HG03571 (cell line): ENCODE results near the gene TMEM164.

Source experiments
- ATAC-seq: cut with Tn5 transposase; IDR thresholded peaks from one replicate; pipeline ENCODE4 v1.9.1; 2021; ENCODE audit not compliant: unreplicated experiment

Gene TMEM164

DNA sequence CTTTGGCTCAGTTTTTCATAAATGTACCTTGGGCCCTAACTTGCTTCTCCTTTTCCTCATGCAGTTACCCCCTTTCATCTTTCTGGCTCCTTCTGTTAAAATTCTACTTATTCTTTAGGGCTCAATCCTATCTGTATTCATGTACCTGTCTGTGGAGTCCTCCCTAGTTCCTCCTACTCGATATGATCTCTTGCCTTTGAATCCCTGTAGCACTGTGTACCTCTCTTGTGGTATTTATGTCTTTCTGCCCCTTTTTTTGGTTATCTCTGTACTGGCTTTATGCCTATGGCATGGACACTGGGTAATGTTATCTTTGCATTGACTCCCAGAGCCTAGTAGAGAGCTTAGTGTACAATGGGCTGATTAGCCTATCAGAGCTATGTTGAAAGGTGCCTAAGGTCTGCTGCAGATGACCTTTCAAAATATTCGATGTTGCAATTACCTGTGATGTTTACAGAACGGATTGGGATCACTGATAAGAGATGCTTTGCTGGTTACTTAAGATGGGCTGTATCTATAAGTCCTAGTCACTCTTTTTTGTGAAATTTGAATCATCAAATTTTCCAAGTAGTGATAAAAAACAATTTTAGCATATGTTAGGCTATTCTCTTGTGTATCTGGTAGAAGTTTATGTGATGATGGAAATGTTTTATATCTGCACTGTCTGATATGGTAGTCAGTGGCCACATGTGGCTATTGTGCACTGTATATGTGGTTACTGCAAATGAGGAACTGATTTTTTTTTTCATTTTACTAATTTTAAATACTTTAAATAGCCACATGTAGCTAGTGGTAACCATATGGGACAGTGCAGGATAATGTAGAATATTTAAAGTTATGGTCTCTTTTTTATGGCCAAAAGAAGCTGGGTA, 33.5 kb downstream of the TMEM164 start:
- ATAC-seq, result no peak

DNA sequence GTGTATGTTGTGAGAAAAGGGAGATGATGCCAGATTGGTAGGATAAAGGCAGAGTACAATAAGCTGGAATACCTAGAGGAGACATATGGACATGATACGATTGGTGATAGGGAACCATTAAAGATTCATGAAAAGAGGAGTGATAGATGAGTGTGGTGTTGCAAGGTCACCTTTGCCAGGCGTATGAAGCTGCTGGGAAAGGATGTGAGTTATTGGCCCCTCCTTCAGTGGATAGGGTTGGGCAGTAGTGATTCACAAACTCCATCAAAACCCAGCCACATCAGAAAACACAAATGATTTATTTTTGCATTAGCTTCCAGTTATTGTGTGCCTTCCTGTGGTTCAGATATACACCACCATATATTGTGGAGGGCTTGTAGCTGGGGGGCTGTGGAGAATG, 34.3 kb downstream of the TMEM164 start:
- no peak for ATAC-seq

DNA sequence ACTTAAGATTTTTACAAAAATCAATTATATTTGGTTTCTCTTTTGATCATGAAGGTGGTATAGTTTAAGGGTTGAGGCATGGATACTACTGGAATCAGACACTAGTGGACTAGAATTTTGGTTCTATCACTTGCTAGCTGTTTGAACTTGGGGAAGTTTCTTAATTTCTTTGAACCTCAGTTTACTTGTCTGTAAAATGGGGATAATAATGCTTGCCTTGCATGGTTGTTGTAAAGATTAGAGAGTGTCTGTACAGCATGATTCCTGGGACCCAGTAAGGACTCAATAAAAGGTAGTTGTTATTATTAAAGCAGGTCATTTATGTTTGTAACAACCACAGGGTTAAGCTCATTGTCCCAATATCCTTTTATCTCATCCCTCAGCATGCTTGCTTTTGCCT, 36.0 kb downstream of the TMEM164 start:
- no peak for ATAC-seq

DNA sequence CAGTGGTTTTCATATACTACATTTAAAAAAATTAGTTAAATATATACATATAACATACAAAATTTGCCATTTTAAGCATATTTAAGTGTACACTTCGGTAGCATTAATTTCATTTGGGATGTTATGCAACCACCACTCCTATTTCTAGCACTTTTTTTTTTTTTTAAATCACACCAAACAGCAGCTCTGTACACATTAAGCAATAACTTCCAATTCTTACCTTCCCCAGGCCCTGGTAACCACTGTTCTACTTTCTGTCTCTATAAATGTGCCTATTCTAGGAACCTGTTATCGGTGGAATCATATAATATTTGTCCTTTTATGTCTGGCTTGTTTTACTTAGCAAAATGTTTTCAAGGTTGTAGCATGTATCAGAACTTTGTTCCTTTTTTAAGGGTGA, 39.1 kb downstream of the TMEM164 start:
- ATAC-seq, result no peak

DNA sequence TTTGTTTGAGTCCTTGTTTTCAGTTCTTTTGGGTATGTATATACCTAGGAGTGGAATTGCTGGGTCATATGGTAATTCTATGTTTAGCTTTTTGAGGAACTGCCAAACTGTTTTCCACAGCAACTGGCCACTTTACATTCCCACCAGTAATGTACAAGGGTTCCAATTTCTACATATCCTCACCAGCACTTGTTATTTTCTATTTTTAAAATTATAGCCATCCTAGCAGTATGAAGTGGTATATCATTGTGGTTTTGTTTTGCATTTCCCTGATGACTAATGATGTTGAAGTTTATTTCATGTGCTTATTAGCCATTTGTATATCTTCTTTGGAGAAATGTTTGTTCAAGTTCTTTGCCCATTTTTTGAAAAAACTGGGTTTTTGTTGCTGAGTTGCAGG, 39.6 kb downstream of the TMEM164 start:
- no peak for ATAC-seq

DNA sequence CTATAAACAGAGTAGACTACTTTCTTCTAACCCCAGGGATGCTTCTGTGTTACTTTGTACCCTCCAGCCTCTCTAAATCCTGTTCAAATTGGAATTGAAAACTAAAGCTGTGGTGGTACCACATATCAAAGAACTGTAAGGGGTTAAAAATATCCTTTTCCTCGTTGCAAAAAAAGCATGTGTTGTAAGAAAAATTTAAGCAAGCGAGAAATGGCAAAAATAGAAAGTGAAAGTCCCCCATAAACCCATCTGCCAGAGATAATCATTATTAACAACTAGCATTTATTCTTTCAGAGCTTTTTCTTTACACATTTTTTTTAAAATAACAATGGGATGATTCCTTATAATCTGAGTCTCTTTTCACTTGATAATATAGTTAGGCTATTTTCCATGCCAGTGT, 40.6 kb downstream of the TMEM164 start:
- ATAC-seq, result no peak

DNA sequence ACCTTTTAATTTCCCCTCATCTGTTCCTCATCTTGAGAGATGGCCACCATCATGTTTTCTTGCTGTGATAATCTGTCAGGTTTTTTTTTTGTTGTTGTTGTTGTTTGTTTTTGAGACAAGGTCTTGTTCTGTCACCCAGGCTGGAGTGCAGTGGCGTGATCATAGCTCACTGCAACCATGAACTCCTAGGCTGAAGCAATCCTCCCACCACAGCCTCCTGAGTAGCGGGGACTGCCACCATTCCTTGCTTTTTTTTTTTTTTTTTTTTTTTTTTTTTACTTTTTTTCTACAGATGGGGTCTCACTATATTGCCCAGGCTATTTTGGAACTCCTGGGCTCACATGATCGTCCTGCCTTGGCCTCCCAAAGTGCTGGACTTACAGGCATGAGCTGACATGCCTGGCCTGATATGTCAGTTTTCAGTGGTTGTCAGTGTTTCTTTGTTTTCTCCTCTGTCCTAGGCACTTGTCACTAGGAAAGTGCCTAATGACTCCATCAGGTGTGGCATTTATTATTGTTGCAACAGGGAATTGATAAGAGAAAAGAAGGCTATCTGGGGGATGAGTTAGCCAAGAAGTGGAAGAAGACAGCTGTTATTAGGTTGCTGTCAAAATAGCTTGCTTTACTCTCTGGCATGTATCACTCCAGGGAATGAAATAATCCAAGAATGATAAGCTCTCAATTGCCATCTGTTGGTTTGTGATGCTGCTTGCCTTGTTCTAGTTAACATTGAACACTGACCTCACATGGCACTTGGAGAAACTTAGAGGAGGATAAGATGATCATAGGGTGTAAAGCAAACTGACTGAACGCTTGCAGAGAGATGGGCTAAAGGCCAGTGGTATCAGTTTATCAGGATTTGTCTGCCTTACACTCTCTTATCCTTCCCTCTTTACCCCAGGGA, 41.7 kb downstream of the TMEM164 start:
- no peak for ATAC-seq

DNA sequence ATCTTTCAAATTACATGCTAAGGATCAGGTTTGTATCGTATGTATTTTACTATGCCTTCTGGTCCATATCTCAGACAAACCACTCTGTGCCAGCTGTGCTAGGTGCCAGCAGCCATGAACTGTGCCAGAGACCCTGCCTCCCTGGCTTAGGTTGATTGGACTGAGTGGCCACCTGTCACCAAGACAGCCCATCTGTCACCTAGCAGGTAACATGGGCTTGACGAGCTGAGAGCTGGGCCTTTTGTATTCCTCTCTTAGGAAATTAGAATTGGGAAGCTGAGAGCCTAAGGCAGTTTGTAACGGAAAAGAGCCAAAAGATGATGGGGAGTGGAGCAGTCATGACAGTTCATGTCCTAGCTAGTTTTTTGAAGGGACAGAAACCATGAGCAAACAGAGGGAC, 42.5 kb downstream of the TMEM164 start:
- ATAC-seq, result no peak

DNA sequence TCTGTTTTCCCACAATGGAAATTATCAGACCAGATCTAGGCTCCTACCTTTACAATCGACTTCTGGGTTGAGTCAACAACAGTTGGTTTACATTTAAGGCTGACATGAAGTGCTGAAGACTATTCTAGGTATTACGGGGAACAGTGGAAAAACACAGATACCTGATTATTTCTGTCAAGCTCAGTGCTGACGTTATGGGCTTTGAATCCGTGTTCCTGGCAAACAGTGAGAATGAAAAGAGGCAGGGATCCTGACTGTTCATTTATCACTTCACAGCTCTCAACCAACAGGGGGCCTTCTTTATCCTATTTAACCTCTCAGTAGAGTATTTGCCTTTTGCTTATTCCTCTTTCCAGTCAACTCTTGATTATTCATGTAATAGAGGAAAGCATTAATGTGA, 43.1 kb downstream of the TMEM164 start:
- no peak for ATAC-seq

DNA sequence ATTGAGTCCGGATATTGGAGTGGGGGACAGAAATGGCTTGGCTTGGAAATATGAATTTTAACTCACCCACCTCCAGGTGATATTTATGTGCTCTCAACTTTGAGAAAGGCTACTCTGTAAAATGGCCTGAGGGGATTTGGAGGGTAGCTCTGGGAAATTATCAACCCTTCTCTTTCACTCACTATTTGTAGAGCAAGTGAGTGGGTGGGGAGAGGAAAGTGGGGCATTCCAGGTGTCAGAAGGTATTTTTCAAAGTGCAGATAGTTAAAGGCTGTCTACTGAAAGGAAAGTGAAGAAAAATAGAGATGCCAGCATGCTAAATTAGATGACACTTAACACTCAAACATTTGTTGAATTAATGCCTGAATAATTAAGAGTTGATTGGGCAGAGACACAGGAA, 44.1 kb downstream of the TMEM164 start:
- ATAC-seq, result no peak

DNA sequence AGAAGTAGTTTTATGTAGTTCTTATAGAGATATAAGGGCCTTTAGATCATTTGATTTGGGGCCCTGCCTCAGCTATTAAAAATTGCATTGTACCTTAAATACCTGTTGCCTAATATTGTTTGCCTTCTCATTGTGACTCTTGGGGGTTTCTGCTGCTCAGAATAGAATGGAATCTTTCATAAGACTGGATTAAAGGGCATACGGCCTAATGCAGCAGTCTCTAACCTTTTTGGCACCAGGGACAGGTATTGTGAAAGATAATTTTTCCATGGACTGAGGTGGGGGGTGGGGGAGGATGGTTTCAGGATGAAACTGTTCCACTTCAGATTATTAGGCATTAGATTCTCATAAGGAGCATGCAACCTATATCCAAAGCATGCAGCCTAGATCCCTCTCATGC, 46.2 kb downstream of the TMEM164 start:
- no peak for ATAC-seq

DNA sequence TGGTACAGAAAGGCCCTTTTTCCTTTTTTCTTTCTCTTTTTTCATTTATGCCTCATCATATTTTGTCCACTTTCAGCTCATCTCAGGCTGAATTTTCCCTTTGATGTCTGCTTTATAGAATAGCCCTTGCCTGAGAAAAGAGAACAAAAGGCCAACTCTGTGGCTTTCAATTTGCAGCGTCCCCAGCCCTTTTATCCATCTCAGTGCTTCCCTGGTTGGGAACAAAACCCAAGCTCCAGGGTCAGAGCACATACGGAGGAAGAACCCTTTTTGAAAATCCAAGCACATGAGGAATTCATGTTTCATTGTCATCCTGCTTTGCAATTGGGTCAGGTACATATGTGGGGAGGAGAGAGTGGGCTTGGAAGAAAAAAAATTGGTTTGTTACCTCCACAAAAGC, 47.5 kb downstream of the TMEM164 start:
- no peak for ATAC-seq

DNA sequence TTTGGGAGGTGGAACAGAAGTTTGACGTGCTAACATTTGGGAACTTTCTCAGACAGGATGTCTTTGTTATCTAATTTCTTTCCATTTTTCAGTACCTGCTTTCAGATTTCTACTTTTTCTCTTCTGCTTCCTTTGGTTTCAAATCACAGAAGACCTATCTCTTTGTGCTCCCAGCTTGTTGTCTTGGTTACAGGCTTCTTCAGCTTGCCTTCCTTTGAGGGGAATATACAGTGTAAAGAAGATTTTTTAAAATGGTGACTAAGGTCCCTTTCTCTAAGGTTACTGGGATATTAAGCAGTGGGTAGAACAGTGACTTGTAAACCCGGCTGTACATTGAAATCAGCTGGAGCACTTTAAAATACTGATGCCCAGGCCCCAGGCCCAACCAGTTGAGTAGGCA, 48.0 kb downstream of the TMEM164 start:
- ATAC-seq, result no peak

DNA sequence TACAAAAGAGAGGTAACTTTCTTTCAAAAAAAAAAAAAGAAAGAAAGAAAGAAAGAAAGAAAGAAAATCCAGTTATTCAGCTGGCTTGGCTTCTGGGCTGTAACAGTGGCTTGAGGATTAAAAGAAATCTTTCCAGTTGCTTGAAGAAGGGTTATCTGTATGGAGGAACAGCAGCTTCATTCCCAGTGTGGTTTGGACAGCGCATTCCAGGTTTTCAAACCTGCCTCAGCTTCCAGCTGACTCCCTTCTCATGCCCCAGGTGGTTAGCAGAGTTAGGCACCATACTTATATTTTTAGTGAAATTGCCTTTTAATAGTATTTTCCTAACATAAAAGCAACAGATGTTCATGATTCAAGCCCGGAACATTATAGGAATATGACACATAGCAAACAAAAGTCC, 48.6 kb downstream of the TMEM164 start:
- no peak for ATAC-seq

DNA sequence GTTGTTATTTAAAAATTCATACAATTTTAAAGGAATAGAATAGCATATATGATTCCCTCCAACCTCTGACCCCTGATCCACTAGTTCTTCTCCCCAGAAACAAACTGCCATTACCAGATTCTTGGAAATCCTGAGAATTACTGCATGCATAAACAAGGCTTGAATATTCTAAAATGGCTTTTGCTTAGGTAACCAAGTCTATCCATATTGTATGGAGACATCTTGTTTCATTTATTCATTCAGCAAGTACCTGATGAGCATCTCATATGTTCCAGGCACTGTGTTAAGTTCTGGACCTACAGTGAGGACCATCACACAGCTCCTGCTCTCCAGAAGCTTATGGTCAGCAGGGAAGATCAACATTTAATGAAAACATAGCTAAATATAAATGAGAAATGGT, 49.4 kb downstream of the TMEM164 start:
- no peak for ATAC-seq

DNA sequence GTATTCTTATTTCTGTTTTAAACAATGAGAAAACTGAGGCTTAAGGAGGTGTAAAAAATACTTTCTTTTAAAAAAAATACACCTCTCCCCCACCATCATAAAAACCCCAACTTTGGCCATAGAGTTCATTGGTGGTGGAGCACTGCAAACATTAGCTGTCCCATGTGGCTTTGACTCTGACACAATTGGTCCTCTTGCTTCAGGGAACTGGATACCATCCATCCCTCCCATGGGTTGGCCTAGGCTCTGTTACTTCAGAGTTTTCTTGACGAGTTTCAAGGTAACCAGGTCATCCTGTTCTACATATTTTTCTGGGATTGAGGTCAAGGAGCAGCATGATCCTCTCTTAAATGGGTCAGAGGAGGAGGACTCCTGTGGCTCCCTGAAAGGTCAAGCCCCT, 50.5 kb downstream of the TMEM164 start:
- no peak for ATAC-seq

DNA sequence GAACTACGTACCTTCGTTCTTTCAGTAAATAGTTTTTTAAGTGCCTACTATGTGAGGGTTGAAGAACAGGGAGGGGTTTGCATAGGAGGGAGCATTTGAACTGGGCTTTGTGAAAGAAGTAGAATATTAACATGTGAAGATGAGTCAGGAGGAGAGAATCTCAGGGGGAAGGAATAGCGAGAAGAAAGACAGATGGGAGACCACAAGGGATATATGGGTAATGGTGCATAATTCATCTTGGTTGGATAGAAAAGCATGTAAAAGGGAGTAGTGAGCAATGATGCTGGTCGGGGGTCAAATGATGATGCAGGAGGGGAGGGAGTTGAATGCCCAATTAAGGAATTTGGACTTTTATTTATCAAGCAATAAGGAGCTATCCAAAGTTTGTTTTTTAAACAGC, 52.7 kb downstream of the TMEM164 start:
- no peak for ATAC-seq

DNA sequence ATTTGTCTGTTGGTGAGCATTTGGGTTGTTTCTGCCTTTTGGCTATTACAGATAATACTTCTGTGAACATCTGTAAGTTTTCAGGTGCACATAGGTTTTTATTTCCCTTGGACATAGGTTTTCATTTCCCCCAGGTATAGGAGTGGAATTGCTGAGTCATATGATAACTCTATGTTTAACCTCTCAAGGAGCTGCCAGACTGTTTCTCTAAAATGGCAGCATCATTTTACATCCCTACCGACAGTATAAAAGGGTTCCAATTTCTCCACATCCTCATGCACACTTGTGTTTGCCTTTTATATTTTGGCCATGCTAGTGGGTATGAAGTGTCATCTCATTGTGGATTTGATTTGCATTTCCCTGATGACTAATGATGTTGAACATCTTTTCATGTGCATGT, 53.5 kb downstream of the TMEM164 start:
- no peak for ATAC-seq

DNA sequence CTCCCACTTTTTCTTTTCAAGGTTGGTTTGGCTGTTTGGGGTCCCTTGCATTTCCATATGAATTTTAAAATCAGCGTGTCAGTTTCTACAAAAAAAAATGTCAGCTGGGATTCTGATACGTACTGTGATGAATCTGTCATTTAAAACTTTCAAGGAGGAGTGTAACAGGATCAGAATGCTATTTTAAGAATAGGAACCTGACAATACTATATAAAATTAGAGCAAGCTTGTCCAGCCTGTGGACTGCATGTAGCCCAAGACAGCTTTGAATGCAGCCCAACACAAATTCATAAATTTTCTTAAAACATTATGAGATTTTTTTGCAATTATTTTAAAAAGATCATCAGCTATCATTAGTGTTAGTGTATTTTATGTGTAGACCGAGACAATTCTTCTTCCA, 56.5 kb downstream of the TMEM164 start:
- no peak for ATAC-seq

DNA sequence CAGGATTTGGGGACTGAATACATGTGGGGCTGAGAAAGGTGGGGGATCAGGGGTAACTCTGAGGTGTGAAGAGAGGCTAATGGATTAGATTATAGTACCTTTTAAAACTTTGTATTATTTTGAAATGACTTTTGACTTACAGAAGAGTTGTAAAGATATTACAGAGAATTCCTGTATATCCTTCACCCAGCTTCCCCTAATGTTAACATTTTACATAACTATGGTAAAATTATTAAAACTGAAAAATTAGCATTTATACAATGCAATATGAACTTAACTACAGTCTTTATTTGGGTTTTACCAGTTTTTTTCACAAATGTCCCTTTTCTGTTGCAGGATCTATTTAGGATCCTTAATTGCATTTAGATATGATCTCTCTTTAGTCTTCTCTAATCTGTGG, 57.4 kb downstream of the TMEM164 start:
- no peak for ATAC-seq

DNA sequence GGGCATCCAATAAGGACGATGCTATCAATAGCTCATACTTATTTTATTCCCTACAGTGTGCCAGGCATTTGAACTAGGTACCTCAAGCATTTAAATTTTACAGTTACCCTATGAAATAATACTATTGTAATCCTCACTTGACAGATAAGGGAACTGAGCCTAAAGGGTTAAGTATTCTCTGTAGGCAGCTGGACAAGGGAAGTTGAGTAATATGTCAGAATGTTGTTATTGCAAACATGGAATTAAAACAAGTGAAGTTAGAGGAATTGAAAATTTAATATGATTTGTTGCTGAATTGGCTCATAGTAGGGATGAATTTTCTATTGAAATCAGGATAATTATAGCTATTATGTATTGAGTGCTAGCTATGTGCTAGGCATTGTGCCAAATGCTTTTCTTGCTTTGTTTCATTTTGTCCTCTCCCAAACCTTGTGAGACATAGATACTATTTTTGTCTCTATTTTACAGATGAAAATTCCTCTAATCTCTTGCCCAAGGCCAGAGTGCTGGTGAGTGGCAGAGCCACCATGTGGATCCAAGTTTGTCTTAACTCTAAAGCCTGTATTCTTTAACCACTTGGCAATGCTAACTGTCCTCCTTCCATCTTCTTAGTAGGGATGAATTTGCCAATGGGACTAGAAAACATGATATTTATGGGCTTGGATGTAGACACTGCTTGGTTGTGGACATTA, 58.1 kb downstream of the TMEM164 start:
- no peak for ATAC-seq

DNA sequence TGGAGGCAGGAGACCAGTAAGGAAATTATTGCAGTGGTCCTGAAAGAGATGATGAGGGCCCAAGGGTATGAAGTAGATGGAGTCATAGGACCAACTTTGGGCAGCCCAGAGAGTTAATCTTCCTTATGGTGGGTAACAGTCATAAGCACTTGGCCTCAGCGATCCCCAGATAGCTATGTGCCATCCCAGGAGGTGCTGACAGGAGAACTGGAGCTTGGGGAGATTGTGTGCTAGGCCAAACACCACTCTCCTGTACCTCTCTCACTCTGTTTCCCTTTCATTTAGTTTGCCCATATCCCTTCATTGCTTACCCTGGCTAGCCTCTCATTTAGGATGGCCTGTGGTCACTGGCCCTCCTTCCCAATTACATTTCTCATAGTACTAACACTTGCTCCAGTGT, 60.0 kb downstream of the TMEM164 start:
- no peak for ATAC-seq
